LNCaP clone FGC (cell line): ENCODE data around the gene UBL3.

Experiments
- DNase-seq: peaks from one replicate; pipeline ENCODE4 v3.0.0-alpha.2; 2011; ENCODE audit warnings: low read depth
- H3K4me3 ChIP-seq: 2 replicates; pipeline ENCODE4 v1.5.1; 2011; ENCODE audit warnings: mild to moderate bottlenecking, low read depth, low read length, control low read depth
- TF ChIP-seq, protein P1 (sequence below): IDR thresholded peaks from 2 replicates; pipeline ENCODE4 v1.5.1; 2012; ENCODE audit warnings: mild to moderate bottlenecking; ENCODE audit not compliant: control insufficient read depth, insufficient read depth; ENCODE audit errors: extremely low read depth

Gene UBL3

DNA sequence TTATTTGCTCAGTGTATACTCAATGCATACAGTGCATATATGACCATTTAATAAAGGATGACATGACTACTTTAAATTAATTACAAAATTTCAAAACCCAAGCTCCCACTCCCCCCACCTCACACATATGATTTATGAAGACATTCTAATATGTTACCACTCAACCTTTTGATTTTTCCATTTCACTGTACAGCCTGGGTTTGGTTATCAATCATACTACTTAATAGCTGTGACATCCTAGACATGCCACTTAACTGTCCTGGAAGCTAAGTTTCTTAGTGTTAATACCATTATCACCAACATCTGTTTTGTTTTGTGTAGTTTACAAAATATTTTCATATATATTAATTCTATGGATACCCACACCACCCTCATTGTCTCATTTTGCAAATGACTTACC is 42.2 kb downstream of the UBL3 start:
- TF ChIP-seq, protein P1, sequence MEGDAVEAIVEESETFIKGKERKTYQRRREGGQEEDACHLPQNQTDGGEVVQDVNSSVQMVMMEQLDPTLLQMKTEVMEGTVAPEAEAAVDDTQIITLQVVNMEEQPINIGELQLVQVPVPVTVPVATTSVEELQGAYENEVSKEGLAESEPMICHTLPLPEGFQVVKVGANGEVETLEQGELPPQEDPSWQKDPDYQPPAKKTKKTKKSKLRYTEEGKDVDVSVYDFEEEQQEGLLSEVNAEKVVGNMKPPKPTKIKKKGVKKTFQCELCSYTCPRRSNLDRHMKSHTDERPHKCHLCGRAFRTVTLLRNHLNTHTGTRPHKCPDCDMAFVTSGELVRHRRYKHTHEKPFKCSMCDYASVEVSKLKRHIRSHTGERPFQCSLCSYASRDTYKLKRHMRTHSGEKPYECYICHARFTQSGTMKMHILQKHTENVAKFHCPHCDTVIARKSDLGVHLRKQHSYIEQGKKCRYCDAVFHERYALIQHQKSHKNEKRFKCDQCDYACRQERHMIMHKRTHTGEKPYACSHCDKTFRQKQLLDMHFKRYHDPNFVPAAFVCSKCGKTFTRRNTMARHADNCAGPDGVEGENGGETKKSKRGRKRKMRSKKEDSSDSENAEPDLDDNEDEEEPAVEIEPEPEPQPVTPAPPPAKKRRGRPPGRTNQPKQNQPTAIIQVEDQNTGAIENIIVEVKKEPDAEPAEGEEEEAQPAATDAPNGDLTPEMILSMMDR, result no peak
- H3K4me3 ChIP-seq, result no peak overlapping the region
- DNase-seq, result no peak

DNA sequence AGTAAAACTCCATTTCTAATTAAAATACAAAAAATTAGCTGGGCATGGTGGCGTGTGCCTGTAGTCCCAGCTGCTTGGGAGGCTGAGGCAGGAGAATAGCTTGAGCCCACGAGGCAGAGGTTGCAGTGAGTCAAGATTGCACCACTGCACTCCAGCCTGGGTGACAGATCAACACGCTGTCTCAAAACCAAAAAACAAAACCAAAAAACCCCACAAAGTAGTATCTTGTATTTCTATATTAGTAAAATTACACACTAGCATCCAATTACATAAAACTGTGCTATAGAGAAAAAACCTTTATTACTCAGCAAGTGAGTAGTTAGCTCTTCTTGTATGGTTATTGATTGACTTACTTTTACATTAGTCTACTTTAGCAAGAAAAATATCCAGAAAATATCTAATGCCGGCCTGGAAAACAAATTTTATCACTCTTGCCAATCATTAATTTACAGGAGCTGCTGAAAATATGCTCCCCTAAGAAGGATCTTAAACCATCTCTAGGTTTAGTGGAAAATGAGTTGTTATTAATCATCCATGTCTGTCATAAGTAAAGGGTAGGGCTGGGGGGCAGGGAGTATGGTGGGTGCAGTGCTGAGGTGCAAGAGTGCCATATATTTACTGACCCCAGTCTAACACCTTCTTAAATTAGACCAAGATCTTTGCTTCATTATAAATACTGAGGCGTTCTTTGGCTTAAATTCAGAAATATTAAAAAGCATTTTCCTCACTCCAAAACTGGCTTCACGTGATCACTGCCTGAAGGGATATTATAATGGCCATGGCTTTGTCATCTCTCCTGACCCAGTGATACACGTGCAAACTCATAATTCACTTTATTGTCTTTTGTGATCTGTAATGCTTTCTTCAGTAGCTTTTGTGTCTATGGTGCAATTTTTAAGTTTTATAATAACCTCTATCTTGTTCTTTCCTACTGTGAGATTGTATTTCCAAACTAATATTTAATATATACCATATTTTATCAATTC is 44.1 kb downstream of the UBL3 start:
- no peak overlapping the region for H3K4me3 ChIP-seq
- TF ChIP-seq, protein P1, result no peak
- no peak for DNase-seq

DNA sequence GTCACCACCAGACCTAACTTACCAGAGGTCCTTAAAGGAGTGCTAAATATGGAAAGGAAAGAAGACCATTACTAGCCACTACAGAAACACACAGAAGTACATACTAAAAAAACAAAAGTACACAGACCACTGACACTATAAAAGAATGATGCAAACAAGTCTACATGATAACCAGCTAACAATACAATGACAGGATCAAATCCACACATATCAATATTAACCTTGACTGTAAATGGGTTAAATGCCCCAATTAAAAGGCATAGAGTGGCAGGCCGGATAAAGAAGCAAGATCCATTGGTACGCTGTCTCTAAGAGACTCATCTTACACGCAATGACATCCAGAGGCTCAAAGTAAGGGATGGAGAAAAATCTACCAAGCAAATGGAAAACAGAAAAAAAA is 47.2 kb downstream of the UBL3 start:
- TF ChIP-seq, protein P1, result no peak
- no peak overlapping the region for H3K4me3 ChIP-seq
- DNase-seq, result no peak

DNA sequence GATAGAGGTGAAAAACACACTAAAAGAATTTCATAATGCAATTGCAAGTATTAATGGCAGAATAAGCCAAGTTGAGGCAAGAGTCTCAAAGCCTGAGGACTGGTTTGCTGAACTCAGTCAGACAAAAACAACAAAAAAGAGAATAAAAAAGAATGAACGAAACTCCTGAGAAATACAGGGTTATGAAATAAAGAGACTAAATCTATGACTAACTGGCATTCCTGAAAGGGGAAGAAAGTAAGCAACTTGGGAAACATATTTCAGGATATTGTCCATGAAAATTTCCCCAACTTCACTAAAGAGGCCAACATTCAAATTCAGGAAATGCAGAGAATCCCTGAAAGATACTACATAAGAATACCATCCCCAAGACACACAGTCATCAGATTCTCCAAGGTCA is 47.8 kb downstream of the UBL3 start:
- no peak overlapping the region for H3K4me3 ChIP-seq
- TF ChIP-seq, protein P1, result no peak
- no peak for DNase-seq

DNA sequence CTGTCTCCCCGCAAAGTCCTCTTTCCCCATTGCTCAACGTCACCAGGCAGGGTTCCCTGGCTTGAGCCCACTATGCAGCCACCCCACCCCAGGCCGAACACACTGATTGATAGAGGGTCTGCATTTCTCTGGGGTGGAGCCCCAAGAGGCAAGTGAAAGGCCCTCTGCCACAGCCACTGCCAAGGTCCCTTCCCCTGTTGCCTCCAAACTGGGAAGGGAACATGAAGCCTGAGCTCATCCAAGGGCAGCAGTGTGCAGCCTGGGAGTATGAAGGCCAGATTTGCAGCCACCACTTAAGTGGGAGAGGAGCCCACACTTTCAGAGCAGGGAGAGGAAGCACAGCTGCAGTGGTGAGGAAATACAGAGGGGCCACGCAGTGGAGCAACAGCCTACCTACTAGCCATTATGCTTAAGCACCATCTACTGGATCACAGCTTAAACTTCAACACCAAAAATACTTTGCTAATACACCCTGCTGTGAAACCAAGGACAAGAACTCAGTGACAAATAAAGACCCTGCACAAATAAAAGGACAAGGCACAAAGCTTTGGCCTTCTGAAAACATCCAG is 48.6 kb downstream of the UBL3 start:
- TF ChIP-seq, protein P1, result no peak
- no peak overlapping the region for H3K4me3 ChIP-seq
- DNase-seq, result no peak

DNA sequence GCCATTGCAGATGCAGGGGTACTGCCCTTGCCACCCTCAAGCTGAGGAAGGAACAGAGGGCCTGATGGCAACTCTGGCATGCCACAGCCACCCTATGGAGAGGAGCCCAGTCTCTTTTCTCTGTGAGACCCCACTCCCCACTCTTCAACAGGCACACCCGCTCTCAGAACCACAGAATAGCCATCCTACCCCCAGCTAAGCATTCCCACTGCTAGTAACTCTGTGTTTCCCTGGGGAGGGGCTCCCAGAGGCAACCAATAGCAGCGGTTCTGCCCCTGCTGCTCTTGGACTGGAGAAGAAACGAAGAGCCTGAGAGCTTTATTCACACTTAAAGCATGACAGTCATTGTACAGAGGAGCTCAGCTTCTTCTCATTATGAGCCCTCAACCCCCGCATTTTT is 49.3 kb downstream of the UBL3 start:
- TF ChIP-seq, protein P1, result no peak
- DNase-seq, result no peak
- no peak overlapping the region for H3K4me3 ChIP-seq

DNA sequence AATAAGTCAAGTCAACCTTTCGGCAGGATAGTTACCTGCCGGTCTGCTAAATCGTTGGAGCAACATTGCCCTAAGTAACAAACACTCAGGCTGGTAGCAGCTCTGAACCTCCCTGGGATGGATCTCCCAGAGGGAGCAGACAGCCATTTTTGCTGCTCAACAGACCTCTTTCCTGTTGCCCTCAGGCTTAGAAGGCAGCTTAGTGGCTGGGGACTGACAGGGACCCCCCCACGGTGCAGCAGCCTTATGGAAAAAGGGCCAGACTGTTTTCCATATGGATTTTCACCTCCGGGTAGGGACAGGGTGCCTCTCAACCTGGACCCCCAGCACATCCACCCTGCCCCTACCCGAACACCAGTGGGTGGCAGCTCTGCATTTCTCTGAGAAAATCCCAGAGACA is 49.7 kb downstream of the UBL3 start:
- TF ChIP-seq, protein P1, result no peak

More for the DNA sequence above, 49.7 kb downstream of the UBL3 start:
- no peak for DNase-seq
- H3K4me3 ChIP-seq, result no peak overlapping the region
